Measurements from ENCODE around the gene GALNT17.

The GALNT17 gene

GRCh38 chr7:71687286-71687685 is 555.3 kb downstream of the GALNT17 start:
- no peak for DNase-seq (ENCODE audit: low read depth, low spot score)

- no peak for DNase-seq (ENCODE audit: low read depth, low spot score)
These were observed 556.1 kb downstream of the GALNT17 start for GRCh38 chr7:71687831-71688599.

GRCh38 chr7:71691538-71691937 is 559.6 kb downstream of the GALNT17 start:
- no peak for DNase-seq (ENCODE audit: low read depth, low spot score)

- peak; percentile 37 for DNase-seq (ENCODE audit: low read depth, low spot score)
These were observed 562.7 kb downstream of the GALNT17 start for GRCh38 chr7:71694665-71695064.

GRCh38 chr7:71695186-71695585 is 563.2 kb downstream of the GALNT17 start:
- peak; percentile 35 for DNase-seq (ENCODE audit: low read depth, low spot score)

- no peak for DNase-seq (ENCODE audit: low read depth, low spot score)
These were observed 564.6 kb downstream of the GALNT17 start for GRCh38 chr7:71696511-71696910.

GRCh38 chr7:71697400-71697799 is 565.5 kb downstream of the GALNT17 start:
- DNase-seq (ENCODE audit: low read depth, low spot score) = no peak

GRCh38 chr7:71705217-71705616 is 573.3 kb downstream of the GALNT17 start:
- DNase-seq (ENCODE audit: low read depth, low spot score) = peak; percentile 40

GRCh38 chr7:71705901-71706596 is 574.1 kb downstream of the GALNT17 start:
- no peak for DNase-seq (ENCODE audit: low read depth, low spot score)

- peak; percentile 35 for DNase-seq (ENCODE audit: low read depth, low spot score)
These were observed 574.6 kb downstream of the GALNT17 start for GRCh38 chr7:71706597-71706975.

GRCh38 chr7:71707041-71707440 is 575.1 kb downstream of the GALNT17 start:
- no peak for DNase-seq (ENCODE audit: low read depth, low spot score)

GRCh38 chr7:71708710-71709109 is 576.8 kb downstream of the GALNT17 start:
- DNase-seq (ENCODE audit: low read depth, low spot score) = no peak

- DNase-seq (ENCODE audit: low read depth, low spot score) = no peak
These were observed 578.5 kb downstream of the GALNT17 start for GRCh38 chr7:71710442-71710841.

GRCh38 chr7:71712653-71713180 is 580.8 kb downstream of the GALNT17 start:
- DNase-seq (ENCODE audit: low read depth, low spot score) = no peak

GRCh38 chr7:71716690-71717089 is 584.7 kb downstream of the GALNT17 start:
- no peak for DNase-seq (ENCODE audit: low read depth, low spot score)

GRCh38 chr7:71718563-71718962 is 586.6 kb downstream of the GALNT17 start:
- DNase-seq (ENCODE audit: low read depth, low spot score) = peak; percentile 36

GRCh38 chr7:71721742-71722141 is 589.8 kb downstream of the GALNT17 start:
- DNase-seq (ENCODE audit: low read depth, low spot score) = no peak

GRCh38 chr7:71723859-71724258 is 591.9 kb downstream of the GALNT17 start:
- DNase-seq (ENCODE audit: low read depth, low spot score) = no peak

GRCh38 chr7:71727347-71727746 is 595.4 kb downstream of the GALNT17 start:
- DNase-seq (ENCODE audit: low read depth, low spot score) = no peak

GRCh38 chr7:71731740-71732139 is 599.8 kb downstream of the GALNT17 start:
- DNase-seq (ENCODE audit: low read depth, low spot score) = no peak

- DNase-seq (ENCODE audit: low read depth, low spot score) = peak; percentile 93
These were observed 601.3 kb downstream of the GALNT17 start for GRCh38 chr7:71733107-71733870.

- peak; percentile 87 for DNase-seq (ENCODE audit: low read depth, low spot score)
These were observed 604.1 kb downstream of the GALNT17 start for GRCh38 chr7:71735961-71736556.

Measured in astrocyte of the hippocampus (primary cell).